ES-I3 (cell line): ENCODE results near the gene YKT6.
A peak's percentile ranks its signal among the peaks of the same experiment; 100 is the strongest.

Experiments used
- H3K36me3 ChIP-seq: 2 replicates; pipeline ENCODE4 v1.6.1; 2013; ENCODE audit warnings: mild to moderate bottlenecking, low read length, control low read depth, moderate library complexity; ENCODE audit not compliant: insufficient read depth
- H3K4me1 ChIP-seq: 2 replicates; pipeline ENCODE4 v1.6.1; 2013; ENCODE audit warnings: mild to moderate bottlenecking, control low read depth, low read length; ENCODE audit not compliant: insufficient read depth
- H3K9ac ChIP-seq: 2 replicates; pipeline ENCODE4 v1.6.1; 2013; ENCODE audit warnings: low read depth, mild to moderate bottlenecking, low read length, moderate library complexity
- H3K9me3 ChIP-seq: 2 replicates; pipeline ENCODE4 v1.6.1; 2013; ENCODE audit warnings: mild to moderate bottlenecking, low read length, moderate library complexity; ENCODE audit not compliant: control insufficient read depth, insufficient read depth

The YKT6 gene

DNA sequence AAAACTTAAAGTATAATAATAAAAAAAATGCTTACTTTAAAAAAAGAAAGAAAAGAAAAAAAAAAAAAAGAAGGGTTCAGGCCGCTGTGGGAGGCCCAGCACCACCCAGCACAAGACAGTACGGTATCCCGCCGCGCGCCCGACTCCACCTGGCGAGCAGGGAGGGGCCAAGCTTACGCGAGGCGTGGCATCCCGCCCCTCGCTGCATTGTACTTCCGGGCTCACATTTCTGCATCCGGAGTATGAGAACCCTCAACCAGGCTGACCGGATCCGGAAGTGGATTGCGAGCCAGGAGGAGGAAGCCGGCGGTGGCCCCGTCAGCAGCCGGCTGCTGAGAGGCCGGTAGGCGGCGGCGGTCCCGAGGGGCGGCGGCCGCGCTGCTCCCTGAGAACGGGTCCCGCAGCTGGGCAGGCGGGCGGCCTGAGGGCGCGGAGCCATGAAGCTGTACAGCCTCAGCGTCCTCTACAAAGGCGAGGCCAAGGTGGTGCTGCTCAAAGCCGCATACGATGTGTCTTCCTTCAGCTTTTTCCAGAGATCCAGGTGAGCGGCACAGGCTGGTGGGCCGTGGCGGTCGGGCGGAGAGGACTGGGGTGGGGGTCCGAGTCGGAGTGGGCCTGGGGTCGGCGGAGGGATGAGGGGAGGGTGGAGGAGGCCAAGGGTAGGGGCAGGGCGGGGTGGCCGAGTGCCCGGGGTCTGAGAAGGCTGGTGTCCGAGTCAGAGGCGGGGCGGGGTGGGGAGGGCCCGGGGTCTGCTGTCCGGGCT lies at the start of gene YKT6:
Gene YKT6, plus strand, starts transcription at position 280 of the 763 bp plus-strand sequence. Its CDS starts 158 bp downstream, at position 438.
- H3K9ac ChIP-seq, result peak within 1 kb of the TSS; percentile 97
- H3K36me3 ChIP-seq, result peaks cover 17% of the 10 kb centered on the region
- H3K4me1 ChIP-seq, result no peaks in the 10 kb centered on the region
- no peaks in the 10 kb centered on the region for H3K9me3 ChIP-seq

DNA sequence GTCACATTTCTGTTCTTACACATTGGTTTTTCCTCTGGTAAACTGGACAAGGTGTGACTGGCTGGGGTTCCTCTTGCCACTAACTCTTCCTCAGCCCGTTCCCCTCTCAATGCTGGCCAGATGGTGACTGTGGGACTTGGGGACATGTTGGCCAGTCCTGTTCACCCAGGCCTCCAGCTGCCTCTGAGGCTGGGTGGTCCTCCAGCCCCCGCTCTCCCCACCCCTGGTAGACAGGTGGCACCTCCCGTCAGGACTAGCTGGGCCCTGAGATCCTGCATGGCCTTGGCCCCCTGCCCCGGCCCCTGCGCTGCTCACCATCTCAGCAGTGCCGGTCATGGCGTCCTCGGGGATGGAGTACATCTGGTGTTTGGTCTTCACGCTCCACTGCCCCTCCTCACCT lies 48.8 kb upstream of the YKT6 start:
- Histone ChIP-seq H3K9me3 (no peaks in the 10 kb centered on the region), H3K36me3 (no peaks in the 10 kb centered on the region), H3K9ac (no peak overlapping the region), H3K4me1 (peaks cover 10% of the 10 kb centered on the region)

DNA sequence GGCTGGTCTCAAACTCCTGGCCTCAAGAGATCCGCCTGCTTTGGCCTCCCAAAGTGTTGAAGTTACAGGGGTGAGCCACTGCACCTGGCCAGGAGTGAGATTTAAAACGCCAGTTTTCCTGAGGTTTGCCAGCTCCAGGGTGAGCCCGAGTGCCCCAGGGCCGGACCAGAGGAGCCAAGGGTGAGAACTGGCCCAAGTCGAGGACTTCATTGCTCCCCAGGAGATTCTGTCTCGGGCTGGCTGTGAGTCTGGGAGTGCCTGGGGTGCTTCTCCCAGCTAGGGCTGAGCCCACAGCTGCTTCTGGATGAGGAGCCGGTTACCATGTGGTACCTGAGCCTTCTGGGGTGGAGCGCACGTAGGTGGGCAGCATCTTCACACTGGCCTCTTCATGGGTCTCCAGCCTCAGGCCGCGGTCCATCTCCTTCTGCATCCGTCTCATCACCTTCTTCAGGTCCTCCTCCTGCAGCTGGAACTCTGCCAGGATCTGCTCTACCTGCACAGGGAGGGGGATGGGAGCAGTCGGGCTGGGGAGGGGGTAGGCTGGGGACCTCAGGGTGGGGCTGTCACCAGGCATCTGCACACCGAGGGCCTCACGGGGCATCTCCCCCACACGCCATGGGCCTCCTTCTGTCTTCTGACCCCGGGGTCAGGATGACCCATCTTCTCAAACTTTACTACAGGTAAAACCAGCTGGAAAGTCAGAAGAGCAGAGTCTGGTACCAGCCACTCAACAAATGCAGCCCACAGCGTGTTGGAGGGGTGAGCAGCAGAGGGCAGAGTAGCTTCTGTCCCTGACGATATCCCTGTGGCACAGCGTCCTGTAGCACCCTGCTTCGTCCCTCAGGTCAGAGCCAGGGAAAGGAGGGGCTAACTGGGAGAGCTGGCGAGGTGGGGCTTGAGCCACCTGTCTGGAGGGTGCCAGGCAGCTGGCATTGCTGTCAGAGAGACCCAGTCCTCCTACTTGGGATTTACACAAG lies 47.5 kb upstream of the YKT6 start:
- Histone ChIP-seq H3K4me1 (no peaks in the 10 kb centered on the region), H3K36me3 (no peaks in the 10 kb centered on the region), H3K9ac (no peak overlapping the region), H3K9me3 (no peaks in the 10 kb centered on the region)

DNA sequence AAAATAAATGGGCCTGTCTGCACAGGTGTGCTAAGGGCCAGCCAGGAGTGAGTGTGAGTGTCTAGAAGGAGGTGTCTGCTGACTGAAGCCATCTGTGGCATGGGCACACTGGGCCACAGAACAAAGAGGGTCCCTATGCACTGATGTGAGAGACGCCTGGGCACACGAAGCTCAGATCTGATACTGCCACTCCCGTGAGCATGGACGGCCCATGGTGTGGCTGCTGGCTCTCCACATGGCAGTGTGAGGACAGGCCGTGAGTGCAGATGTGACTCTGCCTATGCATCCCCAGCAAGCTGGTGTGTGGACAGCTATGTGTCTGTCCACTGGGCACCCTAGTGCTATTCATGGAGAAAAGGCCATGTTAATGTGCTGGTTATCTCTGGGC lies 46.8 kb upstream of the YKT6 start:
- Histone ChIP-seq H3K9ac (no peak overlapping the region), H3K9me3 (no peaks in the 10 kb centered on the region), H3K4me1 (no peaks in the 10 kb centered on the region)

DNA sequence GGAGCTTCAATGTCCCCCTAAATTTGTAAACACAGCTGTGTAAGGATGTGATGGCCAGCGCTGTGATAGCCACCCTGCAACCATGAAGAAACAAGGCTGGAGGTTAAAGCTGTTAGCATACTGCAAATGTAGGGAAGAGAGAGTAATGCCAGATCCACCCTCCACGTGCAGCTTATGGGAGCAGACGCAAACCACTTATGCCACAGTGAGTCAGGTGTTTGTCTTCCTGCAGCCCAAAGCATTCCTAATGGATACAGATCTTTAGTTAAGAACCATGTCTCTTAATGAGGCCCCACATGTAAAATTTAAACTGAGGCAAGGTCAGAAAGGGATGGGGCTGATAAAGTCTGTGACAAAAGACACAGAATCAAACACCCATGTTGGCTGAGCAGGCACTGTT lies 46.1 kb upstream of the YKT6 start:
- Histone ChIP-seq H3K4me1 (no peaks in the 10 kb centered on the region), H3K36me3 (no peaks in the 10 kb centered on the region), H3K9ac (no peak overlapping the region), H3K9me3 (no peaks in the 10 kb centered on the region)

More for the DNA sequence above, 46.8 kb upstream of the YKT6 start:
- no peaks in the 10 kb centered on the region for H3K36me3 ChIP-seq

DNA sequence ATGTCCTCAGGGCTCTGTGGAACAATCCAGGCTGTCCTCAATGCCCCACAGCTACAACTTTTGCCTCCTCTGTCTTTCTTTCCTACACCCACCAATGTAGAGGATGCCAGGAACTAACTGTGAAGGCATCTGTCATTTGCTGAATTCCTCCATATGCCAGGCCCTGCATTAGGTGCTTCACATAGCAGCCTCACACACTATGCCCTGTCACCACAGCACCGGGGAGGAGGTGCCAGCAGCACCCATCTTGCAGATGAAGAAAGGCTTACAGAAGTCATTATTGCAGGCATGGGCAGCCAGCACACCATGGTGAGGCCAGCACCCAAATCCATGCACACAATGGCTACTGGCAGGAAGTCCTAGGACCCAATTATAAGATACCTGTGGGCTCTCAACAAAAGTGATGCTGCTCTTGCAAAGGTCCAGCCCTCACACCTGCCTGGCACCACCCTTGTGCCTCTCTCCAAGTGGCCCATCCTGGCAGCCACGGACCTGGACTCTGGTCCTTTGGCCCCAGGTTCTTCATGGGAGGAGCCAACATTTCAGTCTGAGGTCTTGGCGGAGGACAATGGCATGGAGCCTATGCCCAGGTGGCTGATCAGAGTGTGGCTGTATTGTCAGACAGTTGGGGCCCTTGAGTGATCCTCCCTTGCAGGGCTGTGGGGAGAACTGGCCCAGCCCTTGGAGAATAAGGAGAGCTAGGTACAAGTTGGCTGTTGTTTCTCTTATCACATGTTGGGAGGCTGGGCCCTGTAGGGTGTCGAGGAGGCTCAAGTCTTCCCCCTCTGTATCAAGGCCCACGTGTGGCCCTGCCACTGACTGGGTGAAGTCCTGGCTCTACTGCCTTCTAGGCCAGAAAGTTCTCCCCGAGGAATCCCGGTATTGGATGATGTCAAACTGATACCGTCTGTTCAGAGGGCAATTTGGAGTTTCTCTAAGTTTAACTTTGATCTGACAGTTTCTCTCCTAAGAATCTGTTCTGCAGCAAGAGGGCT lies 45.3 kb upstream of the YKT6 start:
- Histone ChIP-seq H3K9ac (no peak overlapping the region), H3K36me3 (no peaks in the 10 kb centered on the region), H3K9me3 (no peaks in the 10 kb centered on the region), H3K4me1 (no peaks in the 10 kb centered on the region)

DNA sequence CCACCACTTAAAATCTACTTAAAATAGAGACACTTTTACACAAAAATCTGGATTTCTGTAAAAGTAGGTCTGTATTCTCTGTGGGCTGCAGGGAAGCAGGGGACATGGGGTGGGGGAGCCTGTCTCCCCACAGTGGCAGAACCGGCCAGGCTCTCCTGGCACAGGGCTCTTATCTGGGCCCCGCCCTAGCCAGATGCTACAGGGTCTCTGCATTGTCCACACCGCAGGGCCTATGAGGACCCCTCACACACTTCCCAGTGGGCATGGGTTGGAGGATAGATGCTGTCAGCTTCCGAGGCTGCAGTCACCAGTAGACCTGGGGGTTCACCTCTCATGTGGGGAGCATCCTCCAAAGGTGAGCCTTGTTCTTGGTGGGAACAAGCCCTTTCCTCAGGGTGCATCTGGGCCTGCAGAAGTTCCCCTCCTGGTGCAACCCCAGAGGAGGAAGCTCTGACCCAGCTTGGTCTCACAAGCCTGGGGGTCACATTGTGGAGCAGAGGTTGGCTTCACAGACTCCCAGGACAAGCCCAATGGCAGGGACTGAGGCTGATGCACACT lies 44.2 kb upstream of the YKT6 start:
- Histone ChIP-seq H3K36me3 (no peaks in the 10 kb centered on the region), H3K9ac (no peak overlapping the region), H3K9me3 (no peaks in the 10 kb centered on the region), H3K4me1 (no peaks in the 10 kb centered on the region)

DNA sequence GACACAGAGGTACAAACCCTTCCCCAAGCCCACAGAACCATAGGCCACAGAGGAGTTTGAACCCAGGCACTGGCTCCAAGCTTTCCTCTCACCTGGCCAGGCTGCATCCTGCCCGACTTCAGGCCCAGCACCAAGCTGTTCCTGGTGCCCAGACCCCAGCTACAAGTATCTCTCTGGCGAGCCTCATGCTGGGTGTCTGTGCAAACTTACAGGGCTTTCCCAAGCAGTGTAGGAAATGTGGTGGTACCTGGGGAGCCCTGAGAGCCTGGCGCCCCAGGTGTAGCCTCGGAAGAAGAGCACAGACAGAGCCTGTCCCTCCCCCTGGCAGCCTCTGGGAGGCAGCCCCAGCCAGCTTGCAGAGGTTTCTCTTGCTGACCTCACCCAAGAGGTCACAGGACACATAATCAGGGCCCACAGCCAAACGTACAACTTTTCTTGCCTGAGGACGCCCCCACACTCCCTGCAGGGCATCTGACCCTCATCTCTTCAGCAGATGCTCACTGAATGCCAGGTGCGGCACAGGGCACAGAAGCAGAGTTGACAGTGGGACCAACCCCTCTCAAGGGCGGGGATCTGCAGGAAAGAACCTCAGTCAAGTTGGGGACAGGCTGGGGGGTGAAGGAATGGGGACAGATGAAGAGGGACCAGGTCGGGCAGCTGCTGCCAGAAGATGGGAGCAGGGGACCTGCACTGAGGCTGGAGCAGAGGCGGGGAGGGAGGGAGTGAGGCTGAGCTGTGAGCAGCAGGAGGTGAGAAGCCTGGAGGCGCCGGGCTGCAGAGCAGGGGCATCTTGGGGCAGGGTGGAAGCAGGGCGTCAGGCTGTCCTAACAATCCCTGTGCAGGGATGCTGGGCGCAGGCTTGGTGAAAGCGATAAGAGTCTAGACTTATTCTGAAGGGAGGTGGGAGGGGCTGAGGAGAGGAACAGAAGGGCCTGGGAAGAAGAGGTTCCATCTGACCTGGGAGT lies 43.4 kb upstream of the YKT6 start:
- H3K9ac ChIP-seq, result no peak overlapping the region
- H3K36me3 ChIP-seq, result no peaks in the 10 kb centered on the region
- H3K4me1 ChIP-seq, result no peaks in the 10 kb centered on the region
- no peaks in the 10 kb centered on the region for H3K9me3 ChIP-seq

DNA sequence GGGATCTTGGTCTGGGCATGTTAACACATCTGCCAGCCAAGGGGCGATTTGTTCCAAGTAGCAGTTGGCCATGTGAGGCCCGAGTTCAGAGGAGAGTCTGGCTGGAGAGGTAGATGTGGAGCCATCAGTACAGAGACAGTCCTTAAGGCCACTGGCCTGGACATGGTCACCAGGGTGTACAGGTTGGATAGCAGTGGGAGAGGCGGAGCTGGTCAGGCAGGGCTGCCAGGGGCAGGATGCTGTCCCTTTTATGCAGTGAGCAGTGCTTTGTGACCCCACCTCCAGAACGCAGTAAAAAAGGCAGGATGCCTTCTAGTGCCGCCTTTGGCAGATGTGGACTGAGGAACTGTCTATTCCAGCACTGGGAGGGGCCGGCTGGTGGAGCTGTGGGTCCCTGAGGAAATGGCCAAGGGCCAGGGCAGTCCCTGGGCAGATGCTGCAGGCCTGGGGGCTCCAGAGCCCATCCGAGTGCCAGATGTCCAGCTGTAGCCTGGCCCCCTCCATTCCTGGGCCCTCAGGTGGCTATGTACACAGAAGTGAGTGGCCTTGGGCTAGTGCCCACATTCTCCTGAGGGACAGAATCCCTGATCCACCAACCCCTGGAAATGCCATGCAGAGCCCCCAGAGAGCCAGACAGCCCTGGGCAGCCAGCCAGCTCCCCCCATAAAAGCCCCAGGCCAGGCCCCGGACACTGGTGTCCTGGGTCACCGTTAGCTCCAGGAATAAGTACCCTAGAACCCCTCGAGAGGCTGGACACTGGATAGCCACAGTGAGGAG lies 42.5 kb upstream of the YKT6 start:
- H3K4me1 ChIP-seq, result peaks cover 5% of the 10 kb centered on the region; the same call in 1 of the 2 replicates
- H3K36me3 ChIP-seq, result no peaks in the 10 kb centered on the region
- H3K9me3 ChIP-seq, result no peaks in the 10 kb centered on the region

DNA sequence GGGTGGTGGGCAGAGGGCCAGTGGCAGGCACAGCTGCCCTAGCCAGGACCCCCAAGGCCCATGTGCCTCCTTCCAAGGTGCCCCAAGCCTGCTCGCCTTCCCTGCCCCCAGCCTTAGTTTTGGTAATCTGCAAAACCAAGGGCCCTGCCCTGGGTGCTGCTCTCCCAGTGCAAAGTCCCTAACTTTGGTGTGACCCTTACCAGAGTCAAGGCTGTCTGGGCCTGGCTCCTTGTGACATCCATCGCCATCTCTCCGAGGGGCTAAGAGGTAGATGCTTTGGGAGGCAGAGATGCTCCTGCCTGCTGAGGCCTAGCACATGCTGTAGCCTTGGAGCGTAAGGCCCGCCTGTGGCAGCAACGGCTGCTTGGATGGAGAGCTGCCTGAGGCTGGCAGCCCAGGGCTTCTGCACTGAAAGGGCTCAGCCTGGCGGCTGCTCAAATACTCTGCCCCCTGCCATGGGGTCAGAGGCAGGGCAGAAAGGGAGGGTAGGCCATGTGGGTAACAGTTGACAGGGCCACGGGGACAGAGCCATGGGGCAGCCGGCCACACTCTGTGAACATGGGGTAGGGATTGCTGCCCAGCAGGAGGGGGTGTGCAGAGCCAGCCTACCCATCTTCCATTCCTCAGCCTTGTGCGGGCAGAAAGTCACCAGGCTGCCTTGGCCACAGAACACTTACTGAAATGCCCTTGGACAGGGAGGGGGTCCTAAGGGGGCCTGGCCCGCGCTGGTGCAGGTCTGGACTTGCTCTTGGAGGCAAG lies 41.7 kb upstream of the YKT6 start:
- Histone ChIP-seq H3K9me3 (no peaks in the 10 kb centered on the region), H3K4me1 (peaks cover 12% of the 10 kb centered on the region; the same call in 1 of the 2 replicates), H3K9ac (no peak overlapping the region), H3K36me3 (no peaks in the 10 kb centered on the region)

More for the DNA sequence above, 42.5 kb upstream of the YKT6 start:
- no peak overlapping the region for H3K9ac ChIP-seq

DNA sequence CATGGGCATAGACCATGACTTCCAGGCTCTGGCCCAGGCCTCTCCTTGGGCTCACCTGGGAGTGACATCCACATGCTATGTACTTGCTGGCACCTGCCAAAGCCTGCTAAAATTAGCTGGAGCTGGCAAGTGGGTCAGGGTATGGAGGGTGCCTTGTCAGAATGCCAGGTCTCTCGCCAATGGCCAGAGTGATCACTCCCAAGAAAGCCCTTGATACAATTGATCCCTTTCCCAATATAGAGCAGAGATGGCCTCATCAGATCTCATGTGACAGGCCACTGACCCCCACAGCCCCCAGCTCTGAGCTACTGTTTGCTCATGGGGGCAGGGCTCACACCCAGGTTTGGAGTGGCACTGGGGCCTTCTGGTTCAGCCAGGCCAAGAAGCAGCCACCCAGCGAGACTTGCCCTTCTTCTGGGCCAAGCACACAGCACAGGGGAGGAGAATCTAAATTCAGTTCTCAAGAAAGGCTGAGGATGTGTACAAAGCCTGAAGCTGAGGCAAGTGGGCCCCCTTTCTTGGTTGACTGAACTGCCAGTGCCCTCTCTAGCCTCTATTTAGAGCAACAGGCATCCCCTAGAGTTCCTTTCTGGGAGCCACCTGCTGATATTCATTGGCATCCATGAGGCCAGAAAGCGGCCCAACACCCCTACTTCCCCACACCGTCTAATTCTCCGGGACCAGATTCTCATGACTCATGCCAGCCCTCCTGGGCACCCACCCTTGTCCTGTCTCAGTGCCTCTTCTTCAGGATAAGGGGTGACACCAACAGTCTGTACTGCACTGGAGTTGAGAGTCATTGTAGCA lies 40.8 kb upstream of the YKT6 start:
- H3K4me1 ChIP-seq, result peaks cover 12% of the 10 kb centered on the region; the same call in 1 of the 2 replicates
- no peak overlapping the region for H3K9ac ChIP-seq
- no peaks in the 10 kb centered on the region for H3K9me3 ChIP-seq
- H3K36me3 ChIP-seq, result no peaks in the 10 kb centered on the region
